GM18519 (cell line): ENCODE measurements around the gene GUCY2C.
A peak's percentile ranks its signal among the peaks of the same experiment; 100 is the strongest.
"Not testable (repeated sequence)": the region's sequence is repeated elsewhere in the genome, so short reads cannot be mapped to it uniquely, and the experiment has no call there.

Experiments used
- ATAC-seq: cut with Tn5 transposase; IDR thresholded peaks from one replicate; pipeline ENCODE4 v1.9.1; 2021; ENCODE audit warnings: mild to moderate bottlenecking, moderate library complexity; ENCODE audit not compliant: unreplicated experiment, low FRiP score

Gene GUCY2C

DNA sequence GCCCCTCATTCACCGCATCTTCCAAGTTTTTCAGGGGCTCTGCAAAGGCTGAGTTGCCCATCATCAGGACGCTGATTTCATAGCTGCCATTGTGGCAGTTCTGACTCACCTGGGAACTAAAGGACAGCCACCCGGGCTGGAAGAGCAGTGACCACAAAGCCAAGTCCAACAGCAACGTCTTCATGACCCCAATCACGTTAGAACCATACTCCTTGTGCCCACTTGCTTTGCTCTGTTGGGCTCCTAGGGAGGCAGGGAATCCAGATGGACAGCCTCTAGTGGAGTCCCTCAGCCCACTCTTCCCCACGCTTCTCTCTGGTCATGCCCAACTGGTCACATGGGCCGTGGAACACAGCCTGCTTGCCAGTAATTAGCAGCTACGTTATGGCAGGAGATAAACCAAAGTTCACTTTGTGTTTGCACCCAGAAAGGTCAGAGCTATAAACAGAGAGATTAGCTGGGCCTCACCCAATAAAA is at the start of gene GUCY2C:
TSS of gene GUCY2C (minus strand) at position 335 of the 477 bp plus-strand sequence. CDS start at position 184, 151 bp downstream.
- ATAC-seq = no peak

DNA sequence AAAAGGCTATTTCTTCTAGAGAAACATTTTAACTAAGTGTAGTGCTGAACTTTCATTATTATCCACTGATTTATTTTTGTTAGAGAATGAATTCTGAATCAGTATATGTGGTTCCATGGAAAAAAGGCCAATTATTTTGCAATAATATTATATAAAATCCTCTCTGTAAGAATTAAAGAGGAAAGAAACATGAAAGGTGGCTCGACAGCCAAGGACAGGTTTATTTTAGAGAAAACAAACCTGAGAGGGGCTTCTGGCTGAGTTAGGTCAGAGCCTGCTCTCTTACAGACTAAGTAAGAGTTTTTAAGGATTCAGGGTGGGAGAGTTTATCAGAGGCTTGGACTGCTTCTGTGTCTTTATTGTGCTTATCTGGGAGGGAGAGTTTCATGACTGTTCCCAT is 46.7 kb upstream of the GUCY2C start:
- no peak for ATAC-seq

DNA sequence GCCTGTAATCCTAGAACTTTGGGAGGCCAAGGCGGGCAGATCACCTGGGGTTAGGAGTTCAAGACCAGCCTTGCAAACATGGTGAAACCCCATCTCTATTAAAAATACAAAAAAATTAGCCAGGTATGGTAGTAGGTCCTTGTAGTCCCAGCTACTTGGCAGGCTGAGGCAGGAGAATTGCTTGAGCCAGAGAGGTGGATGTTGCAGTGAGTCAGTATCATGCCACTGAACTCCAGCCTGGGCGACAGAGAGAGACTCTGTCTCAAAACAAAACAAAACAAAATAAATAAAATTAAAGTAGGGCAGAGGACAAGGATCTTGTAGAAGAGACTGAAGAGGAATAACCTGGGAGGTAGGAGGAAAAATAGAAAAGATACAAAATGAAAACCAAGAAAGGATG is 45.5 kb upstream of the GUCY2C start:
- no peak for ATAC-seq

DNA sequence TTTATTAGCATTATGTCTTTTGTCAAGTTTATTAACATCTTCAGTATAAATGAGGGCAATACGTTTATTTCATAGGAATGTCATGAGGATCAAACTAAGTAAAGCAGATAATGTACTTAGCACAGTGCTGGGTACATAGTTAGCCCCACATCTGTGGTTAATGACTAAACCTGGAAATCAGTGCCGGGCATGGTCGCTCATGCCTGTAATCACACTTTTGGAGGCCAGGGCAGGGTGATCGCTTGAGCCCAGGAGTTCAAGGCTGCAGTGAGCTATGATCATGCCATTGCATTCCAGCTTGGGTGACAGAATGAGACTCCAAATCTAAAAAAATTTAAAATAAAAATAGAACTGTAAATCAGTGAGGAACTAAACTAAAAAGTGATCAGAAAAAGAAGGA is 44.8 kb upstream of the GUCY2C start:
- ATAC-seq = no peak

DNA sequence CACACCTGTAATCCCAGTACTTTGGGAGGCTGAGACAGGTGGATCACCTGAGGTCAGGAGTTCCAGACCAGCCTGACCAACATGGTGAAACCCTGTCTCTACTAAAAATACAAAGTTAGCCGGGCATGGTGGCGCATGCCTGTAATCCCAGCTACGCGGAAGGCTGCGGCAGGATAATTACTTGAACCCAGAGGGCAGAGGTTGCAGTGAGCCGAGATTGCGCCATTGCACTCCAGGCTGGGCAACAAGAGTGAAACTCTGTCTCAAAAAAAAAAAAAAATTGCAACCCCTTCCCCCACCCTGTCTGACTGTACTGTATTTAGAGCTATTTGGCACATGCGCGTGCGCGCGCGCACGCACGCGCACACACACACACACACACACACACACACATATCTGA is 40.0 kb upstream of the GUCY2C start:
- not testable (repeated sequence) for ATAC-seq

DNA sequence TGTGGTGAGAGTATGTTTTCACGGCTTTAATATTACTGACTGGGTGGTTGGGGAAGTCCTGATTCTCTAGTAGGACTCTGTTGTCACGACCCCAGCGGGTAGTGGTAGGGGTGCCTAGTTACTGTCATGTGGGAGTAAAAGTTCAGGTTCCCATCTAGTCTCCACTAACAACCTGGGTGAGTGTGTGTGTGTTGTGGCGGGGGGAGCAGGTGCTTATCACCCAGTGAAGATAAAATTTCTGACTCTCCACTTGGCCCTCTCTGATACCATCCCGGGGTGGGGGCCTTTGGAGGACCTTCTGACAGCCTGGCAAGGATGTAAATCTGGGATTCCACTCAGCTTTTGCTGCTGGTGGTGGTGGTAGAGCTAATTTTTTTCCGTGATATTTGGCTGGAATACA is 35.4 kb upstream of the GUCY2C start:
- no peak for ATAC-seq

DNA sequence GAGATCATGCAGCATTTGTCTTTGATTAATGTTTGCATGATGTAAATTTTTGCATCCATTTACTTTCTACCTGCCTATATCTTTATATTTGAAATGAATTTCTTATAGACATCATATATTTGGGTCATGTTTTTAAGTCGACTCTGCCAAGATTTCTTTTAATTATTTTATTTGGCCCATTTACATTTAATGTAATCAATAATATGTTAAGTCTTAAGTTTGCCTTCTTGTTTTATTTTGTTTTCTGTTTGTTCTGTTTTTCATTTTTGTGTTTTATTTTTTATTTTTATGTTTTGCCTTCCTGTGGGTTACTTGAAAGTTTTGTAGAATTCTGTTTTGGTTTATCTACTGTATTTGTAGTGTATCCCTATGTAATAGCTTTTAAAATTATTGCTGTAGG is 33.2 kb upstream of the GUCY2C start:
- ATAC-seq = no peak

DNA sequence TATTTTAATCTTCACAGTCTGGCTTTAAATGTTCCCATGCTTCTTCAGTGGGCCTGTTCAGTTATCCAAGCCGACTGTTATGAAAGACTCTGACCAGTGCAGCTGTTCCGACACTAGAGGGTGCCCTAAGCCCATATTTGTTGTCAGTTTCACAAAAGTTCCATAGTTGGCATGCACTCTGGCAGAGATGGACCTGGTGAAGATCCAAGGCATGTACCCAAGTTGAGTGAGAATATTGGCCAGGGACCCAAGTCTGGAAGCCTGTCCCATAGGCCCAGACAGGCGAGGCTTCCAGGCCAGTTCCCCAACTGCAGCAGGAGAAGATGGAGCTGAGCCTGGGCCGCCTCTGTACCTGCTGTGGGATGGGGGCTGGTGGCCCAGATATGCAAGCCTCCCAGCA is 27.4 kb upstream of the GUCY2C start:
- no peak for ATAC-seq

DNA sequence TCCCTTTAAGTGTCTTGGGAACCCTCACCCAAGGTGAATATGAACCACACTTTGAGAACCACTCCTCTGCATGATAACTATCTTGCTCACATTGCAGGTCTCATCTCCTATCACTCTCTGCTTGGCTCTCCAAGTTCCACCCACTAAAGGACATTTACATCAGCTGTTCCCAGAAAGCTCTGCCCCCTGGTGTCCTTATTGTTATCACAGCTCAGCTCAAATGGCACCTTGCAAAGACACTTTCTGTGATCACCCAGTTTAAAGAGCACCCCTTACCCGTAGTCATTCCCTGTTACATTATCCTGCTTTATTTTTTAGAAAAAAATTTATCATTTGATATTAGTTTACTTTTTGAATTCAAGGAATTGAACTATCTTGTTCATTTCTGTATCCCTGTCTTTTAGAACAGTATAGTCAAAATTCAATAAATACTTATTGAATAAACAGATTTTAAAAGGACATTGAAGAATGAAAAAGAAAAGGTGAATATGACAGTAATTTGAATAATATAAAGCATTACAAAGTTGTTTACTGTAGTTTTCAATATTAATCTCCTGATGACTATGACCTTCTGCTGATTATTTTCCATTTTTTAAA is 20.5 kb upstream of the GUCY2C start:
- ATAC-seq = peak; percentile 62

DNA sequence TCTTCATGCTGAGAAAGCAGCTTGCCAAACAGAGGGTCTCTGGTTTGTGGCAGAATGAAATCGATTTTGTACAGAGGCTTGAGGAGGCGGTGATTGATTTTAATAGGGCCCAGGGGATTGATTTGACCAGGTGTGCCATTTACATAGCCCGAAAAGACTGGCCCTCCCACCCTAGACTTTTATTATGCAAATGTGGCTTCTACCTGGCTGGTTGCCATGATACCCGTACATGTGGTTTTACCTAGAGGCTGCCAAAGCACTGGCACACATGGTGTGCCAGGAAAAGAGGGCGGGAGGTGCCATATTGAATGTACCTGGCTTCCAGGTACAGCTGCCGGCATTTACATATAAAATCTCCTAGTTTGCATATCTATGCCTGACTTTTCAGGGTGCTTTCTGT is 18.0 kb upstream of the GUCY2C start:
- ATAC-seq = no peak

DNA sequence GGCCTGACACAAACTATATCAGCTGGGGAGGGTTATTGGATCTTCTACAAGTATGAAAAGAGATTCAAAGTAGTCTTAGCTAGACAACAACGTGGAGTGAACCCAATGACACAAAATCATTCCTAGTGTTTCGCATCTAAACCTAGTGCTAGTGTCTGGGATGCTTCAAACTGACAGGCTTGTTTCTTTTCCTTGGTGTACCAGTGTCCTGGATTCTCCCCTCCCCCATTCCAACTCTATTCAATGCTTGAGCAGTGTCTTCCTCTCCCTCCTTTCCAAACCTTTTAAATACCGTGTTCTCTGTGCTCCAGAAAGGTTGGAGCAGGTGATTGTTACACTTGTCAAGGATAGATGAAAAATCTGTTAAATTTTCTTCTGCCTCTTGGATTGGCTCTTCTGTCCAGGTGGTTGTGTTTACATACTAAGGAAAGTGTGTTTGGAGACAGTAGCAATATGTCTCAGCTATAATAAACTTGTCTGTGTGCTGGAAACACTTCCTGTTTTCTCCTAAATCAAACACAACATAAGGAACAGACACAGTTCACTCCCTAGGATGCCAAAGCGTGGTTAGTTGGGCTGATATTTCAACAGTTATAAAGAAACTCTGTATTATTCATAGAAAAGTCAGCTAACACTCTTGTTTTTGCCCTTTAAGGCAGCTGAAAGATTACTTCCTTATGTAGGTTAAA is 14.4 kb upstream of the GUCY2C start:
- ATAC-seq = no peak

DNA sequence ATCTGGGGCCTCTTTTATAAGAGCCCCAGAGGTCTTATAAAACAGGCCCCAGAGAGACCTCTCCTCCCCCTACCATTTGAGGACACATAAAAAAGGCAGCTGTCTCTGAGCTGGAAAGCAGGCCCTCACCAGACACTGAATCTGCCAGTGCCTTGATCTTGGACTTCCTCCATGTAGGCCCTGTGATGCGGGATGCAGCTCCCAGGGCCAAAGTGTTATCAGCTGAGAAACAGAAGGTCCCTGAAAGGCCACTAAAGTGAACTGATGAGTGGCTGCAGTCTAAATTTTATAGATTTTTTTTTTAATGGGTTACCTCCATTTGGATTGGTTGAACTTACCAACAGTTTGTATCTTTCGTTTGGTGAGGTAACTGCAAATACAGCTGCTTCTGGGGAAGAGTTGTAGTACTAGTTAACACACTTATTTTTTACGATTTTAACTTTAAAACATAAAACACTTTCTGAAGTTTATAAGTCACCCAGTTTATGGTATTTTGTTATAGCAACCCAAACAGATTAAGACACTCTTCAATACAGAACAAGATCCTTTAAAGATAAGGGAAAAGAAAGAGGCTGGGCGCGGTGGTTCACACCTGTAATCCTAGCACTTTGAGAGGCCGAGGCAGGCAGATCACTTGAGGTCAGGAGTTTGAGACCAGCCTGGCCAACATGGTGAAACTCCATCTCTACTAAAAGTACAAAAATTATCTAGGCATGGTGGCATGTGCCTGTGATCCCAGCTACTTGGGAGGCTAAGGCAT is 5.6 kb upstream of the GUCY2C start:
- ATAC-seq = no peak

DNA sequence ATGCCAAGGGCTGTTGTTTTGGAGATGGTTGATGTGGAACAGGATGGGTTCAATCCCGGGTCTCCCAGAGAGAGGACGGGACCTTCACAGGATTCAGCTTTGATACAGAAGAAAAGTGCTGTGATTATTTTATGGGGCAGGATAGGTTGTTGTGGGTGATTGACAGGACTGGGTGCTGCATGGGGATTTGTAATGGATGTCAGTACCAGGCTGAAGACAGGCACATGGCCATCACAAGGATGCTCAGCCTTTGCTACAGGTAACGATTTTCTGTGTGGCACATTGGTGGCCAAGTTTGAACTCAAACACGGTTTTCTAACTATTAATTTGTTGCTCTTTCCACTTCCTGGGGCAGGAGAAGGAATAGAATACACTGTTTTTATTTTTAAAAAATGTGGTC is 4.5 kb upstream of the GUCY2C start:
- ATAC-seq = no peak

DNA sequence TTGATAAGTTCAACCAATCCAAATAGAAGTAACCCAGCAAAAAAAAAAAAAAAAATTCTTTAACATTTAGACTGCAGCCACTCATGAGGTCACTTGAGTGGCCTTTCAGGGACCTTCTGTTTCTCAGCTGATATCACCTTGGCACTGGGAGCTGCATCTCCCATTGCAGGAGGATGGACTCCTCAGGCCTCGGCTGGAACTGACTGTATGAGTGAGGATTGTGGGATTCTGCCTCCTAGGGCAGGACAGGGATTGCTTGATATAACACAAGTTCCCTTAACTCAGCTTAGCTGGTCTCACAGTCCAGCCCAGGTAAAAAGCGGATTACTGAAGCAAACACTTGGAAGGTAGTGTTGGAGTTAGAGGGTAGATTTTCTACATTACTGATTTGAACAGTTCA is 3.5 kb upstream of the GUCY2C start:
- no peak for ATAC-seq

DNA sequence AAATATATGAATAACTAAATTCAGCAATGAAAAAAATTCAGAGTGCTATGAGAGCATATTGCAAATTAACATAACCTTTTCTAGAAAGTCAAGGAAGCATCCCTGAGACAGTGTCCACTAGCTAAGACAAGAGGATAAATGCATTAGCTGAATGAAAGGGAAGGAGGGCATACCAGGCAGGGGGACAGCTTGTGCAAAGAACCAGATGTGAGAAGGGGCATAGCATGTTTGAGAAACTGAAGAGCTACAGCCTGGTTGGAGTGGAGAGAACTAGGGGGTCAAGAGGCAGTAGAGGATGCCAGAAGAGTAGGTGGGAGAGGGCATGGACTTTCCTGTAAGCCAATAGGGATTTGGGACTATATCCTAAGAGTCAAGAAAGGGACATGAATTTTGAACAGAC is 2.2 kb upstream of the GUCY2C start:
- no peak for ATAC-seq

DNA sequence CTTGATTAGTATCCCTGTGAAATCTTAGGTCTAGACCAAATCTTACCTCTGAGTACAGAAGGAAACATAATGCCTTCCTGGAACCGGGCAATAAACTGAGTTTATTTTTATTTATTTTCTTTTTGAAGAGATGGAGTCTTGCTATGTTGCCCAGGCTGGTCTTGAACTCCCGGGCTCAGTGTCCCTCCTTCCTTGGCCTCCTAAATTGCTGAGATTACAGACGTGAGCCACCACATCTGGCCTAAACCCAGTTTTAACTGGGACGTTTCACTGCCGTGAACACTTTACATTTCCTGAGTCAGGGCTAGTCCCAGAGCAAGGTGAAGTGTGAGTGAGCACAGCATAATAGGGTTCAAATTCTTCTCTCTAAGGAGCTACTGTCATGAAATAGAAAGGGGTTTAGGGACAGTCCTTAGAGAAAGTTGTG is 671 bp downstream of the GUCY2C start:
- no peak for ATAC-seq

DNA sequence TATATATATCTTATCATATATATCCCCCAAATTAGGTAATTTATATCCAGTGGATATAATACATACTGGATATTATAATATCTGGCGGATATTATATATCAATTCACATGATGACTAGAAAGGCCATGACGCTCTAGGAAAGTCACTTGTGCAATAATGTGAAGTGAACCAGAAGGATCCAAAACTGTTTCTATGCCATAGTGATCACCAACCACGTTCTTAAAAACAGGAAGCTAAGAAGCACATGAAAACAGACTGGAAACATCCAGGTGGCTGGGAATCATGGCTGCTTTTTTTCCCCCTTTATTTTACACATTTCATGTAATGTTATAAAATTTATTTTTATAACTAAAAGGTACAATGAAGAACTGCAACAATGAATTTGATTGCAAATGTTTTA is 1.4 kb downstream of the GUCY2C start:
- no peak for ATAC-seq

DNA sequence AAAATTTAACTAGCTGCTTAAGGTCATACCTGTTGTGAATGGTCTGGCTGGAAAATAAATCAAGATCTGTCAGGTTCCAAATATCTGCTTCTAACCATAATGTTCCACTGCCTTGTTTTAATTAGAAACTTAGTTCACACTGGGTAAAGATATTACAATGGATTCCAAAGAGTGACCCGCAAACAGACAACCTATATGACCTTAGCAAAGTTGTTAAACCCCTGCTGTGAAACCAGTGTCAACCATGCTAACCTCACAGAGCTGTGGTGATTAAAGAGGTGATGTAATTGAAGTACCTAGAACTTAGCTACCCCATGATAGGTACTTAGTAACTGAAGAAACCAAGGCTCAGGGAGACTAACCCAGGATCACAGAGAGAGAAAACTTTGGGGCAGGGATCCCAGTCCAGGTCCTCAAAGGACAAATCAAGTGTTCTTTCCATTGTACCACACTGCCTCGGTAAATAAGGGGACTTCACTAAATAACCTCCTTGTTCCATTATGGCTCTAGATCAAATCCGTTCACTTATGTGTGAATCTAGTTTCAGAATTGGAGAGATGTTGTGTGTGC is 2.2 kb downstream of the GUCY2C start:
- no peak for ATAC-seq

DNA sequence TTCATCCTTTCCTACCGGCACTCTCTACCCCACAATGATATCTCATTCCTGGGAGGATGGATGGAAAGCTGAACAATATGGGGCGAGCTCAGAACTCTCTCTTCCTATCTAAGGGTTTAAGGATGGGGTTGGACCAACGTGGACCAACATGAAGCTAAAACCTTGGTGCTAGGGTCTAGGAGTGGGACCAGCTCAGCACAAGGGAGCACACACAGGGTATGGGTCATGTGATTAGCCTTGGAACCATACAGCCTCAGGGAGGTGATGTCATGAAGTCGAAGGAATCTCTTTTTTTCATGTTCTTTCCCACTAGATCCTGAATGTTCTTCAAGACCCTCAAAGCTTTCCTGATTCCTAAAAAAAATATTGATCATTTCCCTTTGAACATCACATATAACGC is 3.3 kb downstream of the GUCY2C start:
- no peak for ATAC-seq

DNA sequence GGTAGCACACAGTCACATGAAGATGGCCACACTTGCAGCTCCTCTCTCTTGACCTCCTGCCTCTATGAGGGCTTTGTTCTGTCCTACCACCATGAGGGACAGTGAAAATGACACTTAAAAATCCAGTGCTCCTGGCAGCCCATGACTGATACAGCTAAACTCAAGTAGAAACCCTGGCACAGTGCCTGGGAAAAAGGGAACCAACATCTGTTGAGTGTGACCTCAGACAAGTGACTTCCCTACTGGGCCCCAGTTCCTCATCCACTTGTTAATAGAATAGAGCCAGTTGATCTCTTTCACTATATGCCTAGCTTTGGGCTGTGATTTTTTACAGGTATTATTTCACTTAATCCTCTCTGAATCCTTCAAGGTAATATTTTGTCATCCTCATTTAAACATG is 4.8 kb downstream of the GUCY2C start:
- no peak for ATAC-seq

DNA sequence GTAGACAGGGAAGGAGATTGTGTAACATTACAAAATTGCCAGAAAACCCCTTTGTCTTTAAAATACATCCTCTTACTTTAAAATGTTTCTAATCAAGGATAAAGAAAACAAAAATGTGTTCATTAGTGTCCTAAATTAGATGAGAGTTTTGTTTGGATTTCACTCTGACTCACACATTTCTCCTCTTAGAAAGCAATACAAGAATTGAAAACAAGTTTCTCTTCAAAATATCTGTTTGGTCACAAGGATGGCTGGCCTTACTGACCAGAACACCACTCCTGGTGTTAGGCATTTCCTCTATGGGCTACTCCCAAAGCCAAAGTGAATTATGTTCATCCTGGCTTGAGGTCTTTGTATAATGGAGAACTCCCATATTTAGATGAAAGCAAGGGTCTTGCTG is 6.4 kb downstream of the GUCY2C start:
- no peak for ATAC-seq
